NB4 (cell line): ENCODE results near the gene LRIG1.

Experiments used
- CTCF ChIP-seq: IDR thresholded peaks from one replicate; pipeline ENCODE4 v1.5.1; 2012; ENCODE audit warnings: low read depth, low read length
- MAX ChIP-seq: IDR thresholded peaks from 2 replicates; pipeline ENCODE4 v1.6.1; 2011; ENCODE audit warnings: low read depth, low read length
- POLR2A ChIP-seq: IDR thresholded peaks from 2 replicates; pipeline ENCODE4 v1.6.1; 2011; ENCODE audit warnings: mild to moderate bottlenecking; ENCODE audit not compliant: insufficient read length; ENCODE audit errors: extremely low read depth

- no peak for TF ChIP-seq CTCF
- no peak for TF ChIP-seq POLR2A
- no peak for TF ChIP-seq MAX
Measured at GRCh38 chr3:66483006-66483405, 17.8 kb downstream of the LRIG1 start.
